ENCODE results near the gene EIF4G3.
"Not testable (repeated sequence)": the region's sequence is repeated elsewhere in the genome, so short reads cannot be mapped to it uniquely, and the experiment has no call there.

Gene EIF4G3

GRCh38 chr1:20789598-20789997 is 387.1 kb downstream of the EIF4G3 start:
- DNase-seq = not testable (repeated sequence)

GRCh38 chr1:20787840-20788795 is 388.6 kb downstream of the EIF4G3 start:
- no peak for DNase-seq

GRCh38 chr1:20787029-20787839 is 389.5 kb downstream of the EIF4G3 start, which contains the start of gene HP1BP3:
TSS of gene HP1BP3 (minus strand) at chr1:20787307. CDS start at chr1:20780440, 6,867 bp downstream.
- DNase-seq = peak; percentile 77

- DNase-seq = peak; percentile 96
These were observed 390.3 kb downstream of the EIF4G3 start for GRCh38 chr1:20786253-20787028.

- DNase-seq = no peak
These were observed 390.8 kb downstream of the EIF4G3 start for GRCh38 chr1:20785907-20786252.

- no peak for DNase-seq
These were observed 401.0 kb downstream of the EIF4G3 start for GRCh38 chr1:20775700-20776099.

GRCh38 chr1:20771780-20772179 is 404.9 kb downstream of the EIF4G3 start:
- DNase-seq = no peak

- DNase-seq = no peak
These were observed 406.2 kb downstream of the EIF4G3 start for GRCh38 chr1:20770314-20771087.

GRCh38 chr1:20767271-20767670 is 409.4 kb downstream of the EIF4G3 start:
- no peak for DNase-seq

- no peak for DNase-seq
These were observed 413.3 kb downstream of the EIF4G3 start for GRCh38 chr1:20763417-20763816.

- no peak for DNase-seq
These were observed 416.4 kb downstream of the EIF4G3 start for GRCh38 chr1:20760322-20760721.

Data from stimulated activated CD4-positive, alpha-beta T cell treated with anti-CD3 and anti-CD28 coated beads, Interleukin-4, amount 100 ng/mL, for 24 hours (primary cell).